NCI-H82 treated with DMSO at 0.1 percent for 48 hours (cell line): ENCODE results near the gene HOXA6.
A peak's percentile ranks its signal among the peaks of the same experiment; 100 is the strongest.

ENCODE experiments used
- DNase-seq: peaks from one replicate; lab custom pipeline; 2025; ENCODE audit not compliant: unreplicated experiment; lab: John Stamatoyannopoulos, UW

HOXA6 gene

DNA sequence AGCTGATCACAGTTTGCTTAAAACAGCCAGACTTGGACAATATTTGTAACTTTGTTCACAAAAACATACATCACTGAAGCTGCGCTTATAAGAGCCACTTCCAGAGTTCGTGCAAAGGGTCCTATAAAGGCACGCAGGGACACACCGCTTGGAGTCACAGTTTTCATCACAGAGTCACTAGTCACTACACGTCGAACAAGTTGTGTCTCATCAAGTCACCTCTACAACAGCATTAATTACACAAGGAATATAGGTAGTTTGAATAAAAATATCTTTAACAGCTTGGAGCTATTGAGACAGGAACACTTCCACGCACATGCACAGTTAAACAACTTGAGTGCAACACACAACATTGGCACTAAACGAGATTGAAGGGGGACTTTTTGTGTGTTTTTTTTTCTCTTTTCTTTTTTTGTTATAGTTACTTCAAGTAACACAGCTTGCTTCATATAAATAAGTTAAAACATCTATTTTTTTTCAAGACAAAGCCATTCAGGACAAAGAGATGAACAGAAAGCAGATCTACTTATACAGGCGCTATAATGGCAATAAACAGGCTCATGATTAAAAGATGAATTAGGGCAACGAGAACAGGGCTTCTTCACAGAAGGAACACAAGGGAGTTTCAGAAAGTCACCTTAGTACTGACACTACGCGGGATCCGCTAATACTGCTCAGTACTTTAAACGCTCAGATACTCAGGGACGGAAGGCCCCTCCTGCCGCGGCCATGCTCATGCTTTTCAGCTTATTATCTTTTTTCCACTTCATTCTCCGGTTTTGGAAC, 6.2 kb downstream of the HOXA6 start:
- no peak for DNase-seq

- no peak for DNase-seq
These were observed 7.3 kb downstream of the HOXA6 start for GRCh38 chr7:27140126-27140857.

GRCh38 chr7:27139334-27140125, 8.0 kb downstream of the HOXA6 start:
- no peak for DNase-seq

- no peak for DNase-seq
These were observed 8.6 kb downstream of the HOXA6 start for GRCh38 chr7:27138985-27139333.

DNA sequence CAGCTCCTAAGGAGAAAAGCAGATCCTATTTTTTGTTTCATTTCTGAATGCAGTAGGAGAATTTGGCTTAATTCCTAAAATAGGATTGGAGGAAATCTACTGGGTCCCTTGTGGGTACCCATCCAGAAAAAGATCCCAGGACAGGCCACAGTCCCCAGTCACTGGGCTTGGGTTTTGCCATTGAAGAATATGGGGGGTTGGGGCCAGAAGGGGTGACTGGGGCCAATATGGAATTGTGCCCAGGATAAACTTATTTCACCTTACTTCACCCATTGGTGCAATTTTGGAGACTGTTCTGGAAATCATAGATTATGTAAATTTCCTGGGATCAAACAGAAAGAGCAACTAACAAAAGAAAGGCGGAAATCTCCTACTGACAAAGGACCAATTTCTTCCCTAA, 9.1 kb downstream of the HOXA6 start:
- no peak for DNase-seq

GRCh38 chr7:27137640-27138315, 9.8 kb downstream of the HOXA6 start:
- no peak for DNase-seq

- no peak for DNase-seq
These were observed 13.2 kb downstream of the HOXA6 start for GRCh38 chr7:27134392-27134791.

DNA sequence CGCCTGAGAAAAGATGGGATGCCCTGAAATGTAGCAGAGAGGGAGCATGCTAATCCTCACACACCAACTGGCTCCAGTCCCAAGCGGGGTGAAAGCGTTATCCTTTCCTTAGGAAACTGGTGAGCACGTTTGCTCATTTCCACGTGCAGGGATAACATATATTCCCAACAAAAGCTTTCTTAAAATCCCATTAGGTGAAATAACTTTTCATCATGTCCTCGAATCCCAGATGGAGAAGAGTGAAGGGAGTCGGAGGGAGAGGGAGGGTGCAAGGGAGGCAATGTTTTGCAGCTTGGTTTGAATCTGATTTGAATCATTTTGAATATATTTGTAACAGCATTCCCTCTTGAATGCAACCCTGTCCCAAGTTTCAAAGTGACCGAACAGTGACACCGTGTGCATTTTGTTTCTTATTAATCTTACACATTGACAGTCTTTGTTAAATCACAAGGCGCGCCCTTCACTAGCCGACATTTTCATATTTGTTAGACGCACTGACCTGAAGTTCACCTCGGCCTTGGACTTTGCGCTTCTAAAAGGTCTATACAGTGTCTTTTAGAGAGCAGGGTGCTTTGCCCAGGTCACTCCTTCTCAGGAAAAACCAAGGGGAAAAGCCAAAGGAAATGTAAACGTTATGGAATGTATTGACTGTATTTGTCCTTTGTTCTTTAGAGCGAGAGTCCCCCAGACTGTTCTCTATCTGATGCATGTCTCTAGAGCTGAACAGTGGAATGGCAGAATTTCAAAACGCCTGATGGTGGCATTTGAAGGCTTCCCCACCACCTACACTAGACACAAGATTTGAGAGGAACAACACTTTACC, 14.0 kb downstream of the HOXA6 start:
- DNase-seq, result no peak

- no peak for DNase-seq
These were observed 14.6 kb downstream of the HOXA6 start for GRCh38 chr7:27132978-27133377.

DNA sequence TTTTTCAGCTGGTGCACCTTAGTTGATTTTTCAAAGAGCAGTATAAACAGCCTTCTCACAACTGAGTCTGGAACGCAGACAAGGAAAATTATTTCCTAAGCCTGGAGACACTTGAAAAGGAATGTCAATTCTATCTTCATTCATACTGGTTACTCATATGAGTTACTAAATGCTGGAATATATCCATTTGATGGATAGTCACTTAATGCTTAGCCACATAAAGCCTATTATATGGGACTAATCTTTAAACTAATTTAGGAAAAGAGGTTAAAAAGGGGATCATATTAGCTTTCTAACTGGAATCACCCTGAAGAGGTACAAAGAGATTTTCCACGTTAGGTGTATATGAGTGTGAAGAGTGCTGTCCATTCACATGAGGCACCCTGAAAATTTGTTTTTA, 15.4 kb downstream of the HOXA6 start:
- peak; percentile 35 for DNase-seq

- DNase-seq, result no peak
These were observed 16.2 kb downstream of the HOXA6 start for GRCh38 chr7:27131390-27131819.

- DNase-seq, result peak; percentile 64
These were observed 16.8 kb downstream of the HOXA6 start, which contains the start of gene HOXA4 for GRCh38 chr7:27130540-27131389. TSS of gene HOXA4 (minus strand) at chr7:27130757. CDS start at chr7:27130733, 24 bp downstream.

DNA sequence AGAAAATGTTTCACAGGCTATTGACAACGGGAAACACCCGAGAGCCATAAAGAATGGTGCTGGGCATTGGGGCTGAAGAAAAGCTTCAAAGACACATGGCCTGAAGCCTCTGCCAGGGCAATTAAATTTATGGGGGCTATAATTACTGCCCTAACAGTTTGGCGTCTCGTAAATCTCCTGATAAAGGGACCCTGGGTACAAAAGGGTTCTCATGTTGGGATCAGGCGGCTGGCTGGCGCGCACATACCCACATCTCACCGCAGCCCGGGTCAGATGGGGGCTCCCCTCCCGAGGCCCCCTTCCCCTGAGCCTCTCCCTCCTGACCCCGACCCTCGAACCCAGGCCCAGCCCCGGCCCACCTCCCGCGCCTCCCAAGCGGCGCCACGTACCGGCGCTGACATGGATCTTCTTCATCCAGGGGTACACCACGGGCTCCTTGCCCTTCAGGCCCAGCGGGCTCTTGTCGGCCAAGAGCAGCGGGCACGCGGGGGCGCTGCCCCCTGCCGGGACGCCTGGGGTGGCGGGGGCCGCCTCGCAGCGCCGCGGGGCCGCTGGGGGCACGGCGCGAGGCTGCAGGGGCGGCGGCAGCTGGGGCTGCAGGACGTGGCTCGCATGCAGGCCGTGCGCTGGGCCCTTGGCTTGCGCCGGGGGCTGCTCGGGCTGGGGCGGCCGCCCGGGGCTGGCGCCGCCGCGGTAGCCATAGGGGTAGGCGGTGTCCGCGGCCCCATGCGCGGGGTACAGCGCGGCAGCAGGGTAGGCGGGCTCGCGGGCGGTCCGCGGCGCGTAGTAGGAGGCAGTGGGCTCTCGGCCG, 17.6 kb downstream of the HOXA6 start:
- no peak for DNase-seq

GRCh38 chr7:27128776-27129728, 18.5 kb downstream of the HOXA6 start:
- DNase-seq, result no peak

- no peak for DNase-seq
These were observed 19.5 kb downstream of the HOXA6 start for GRCh38 chr7:27128034-27128433.

DNA sequence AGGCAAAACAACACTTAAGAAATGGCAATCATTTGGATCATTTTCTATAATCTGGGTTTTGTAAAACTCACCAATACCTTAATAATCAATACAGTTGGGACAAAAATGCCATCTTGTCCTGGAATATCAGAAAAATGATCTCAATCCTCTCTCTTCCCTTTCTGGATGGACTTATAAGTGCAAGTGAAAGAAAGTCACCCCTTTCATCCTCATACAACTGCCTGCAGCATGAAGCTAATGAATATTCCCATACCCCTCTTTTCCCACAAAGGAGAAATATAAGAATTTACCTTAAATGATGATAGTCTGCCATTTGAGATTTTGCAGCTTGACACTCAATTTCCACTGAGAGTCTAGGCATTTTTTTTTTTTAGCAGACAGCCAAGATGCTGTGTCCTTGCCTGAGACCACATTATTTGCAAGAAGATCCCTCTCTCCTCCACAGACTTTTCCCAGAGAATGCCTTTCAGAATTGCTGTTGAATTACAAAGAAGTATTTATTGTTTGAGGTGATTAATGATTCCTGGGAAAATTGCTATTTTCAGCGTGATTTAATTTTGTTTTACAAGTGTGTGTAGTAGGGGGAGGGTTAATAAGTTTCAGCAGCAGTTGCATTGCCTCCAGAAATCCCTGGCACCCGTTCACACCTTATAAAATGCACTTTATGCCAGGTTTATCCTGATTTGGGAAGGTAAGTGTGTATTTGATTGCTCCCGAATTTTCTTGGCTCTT, 20.8 kb downstream of the HOXA6 start:
- DNase-seq, result no peak

- no peak for DNase-seq
These were observed 21.6 kb downstream of the HOXA6 start for GRCh38 chr7:27125986-27126394.
